Fibroblast of lung (primary cell): Measurements from ENCODE around the gene PPIB.

Experiments
- EZH2 ChIP-seq: IDR thresholded peaks from 2 replicates; pipeline ENCODE4 v1.5.1; 2012; ENCODE audit warnings: low read length, control low read depth, mild to moderate bottlenecking; ENCODE audit errors: missing control alignments
- TF ChIP-seq, protein P1 (sequence below), 2 donors: IDR thresholded peaks in 1 of 2; conservative IDR thresholded peaks in 1 of 2; 1 replicate in 1 of 2; 2 replicates in 1 of 2; pipeline ENCODE4 v1.5.1; 2011 to 2012; ENCODE audit warnings: low read length in 2 of 2, control low read depth in 1 of 2, inconsistent platforms in 1 of 2, low read depth in 1 of 2, mild to moderate bottlenecking in 1 of 2

DNA sequence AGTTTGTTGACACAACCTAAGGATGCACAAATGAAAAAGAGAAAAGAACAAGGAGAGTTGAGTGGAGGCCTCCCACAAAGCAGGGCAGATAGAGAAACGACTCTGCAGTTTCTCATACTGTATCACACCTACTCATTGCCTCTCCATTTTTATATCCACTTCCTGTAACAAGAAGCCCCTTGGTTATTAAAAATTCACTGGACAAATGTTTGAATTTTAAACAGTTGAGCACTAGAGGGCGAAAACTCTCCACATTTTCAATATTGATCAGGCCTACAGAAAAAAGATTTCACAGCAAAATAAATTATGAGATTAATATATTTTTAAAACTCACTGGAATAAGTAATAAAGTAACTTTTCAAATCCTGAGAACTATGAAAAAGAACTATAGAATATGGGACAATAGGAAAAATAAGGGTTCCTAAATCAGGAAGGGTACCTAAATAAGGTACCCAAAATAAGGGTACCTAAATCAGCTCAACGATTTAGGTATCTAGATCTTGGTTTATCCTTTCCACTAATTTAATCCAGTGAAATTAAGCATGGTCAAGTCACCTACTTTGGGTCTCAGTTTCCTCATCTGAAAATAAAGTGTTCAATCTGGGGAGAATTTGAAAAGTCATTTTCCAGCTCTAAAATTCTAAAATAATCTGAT lies 47.0 kb upstream of the PPIB start:
- TF ChIP-seq, protein P1, sequence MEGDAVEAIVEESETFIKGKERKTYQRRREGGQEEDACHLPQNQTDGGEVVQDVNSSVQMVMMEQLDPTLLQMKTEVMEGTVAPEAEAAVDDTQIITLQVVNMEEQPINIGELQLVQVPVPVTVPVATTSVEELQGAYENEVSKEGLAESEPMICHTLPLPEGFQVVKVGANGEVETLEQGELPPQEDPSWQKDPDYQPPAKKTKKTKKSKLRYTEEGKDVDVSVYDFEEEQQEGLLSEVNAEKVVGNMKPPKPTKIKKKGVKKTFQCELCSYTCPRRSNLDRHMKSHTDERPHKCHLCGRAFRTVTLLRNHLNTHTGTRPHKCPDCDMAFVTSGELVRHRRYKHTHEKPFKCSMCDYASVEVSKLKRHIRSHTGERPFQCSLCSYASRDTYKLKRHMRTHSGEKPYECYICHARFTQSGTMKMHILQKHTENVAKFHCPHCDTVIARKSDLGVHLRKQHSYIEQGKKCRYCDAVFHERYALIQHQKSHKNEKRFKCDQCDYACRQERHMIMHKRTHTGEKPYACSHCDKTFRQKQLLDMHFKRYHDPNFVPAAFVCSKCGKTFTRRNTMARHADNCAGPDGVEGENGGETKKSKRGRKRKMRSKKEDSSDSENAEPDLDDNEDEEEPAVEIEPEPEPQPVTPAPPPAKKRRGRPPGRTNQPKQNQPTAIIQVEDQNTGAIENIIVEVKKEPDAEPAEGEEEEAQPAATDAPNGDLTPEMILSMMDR (conservative IDR thresholded peaks at IDR 0.05 in 1 of 2, IDR thresholded peaks at IDR 0.05 in 1 of 2; ENCODE audit: low read depth in 1 of 2, low read length in 2 of 2) = peak; percentile 35 to 45
- TF ChIP-seq EZH2 = no peak
